Caco-2 (cell line): ENCODE data around the gene CDH3. TPM values are rescaled to one million over a fixed set of nuclear protein-coding genes. Genes with fewer than 3 reads are reported as not detected.

Source experiments
- BruUV-seq: library from RNA; stranded (reverse); fragments of 400-500 nt; replicated peaks from 2 replicates; lab custom pipeline; 2021; lab: Mats Ljungman, UMichigan
- CTCF ChIA-PET: fragments of 300-600 bp; sonication (Branson Sonifier 250); formaldehyde crosslinking; loops from one replicate; lab custom pipeline; 2022; ENCODE audit warnings: antibody characterized with exemption; lab: Charles Lee
- POLR2A ChIA-PET: fragments of 300-600 bp; sonication (Branson Sonifier 250); formaldehyde crosslinking; loops from one replicate; lab custom pipeline; 2022; ENCODE audit warnings: antibody characterized with exemption; lab: Charles Lee
- DNase-seq, 2 experiments: peaks; one replicate each; pipeline versions ENCODE4 v3.0.0 to v3.0.0-alpha.2; 2020 to 2022
- H3K27me3 ChIP-seq: replicated peaks from 2 replicates; pipeline ENCODE4 v1.6.0; 2011; ENCODE audit warnings: low read length; ENCODE audit not compliant: control insufficient read depth, insufficient read depth
- H3K36me3 ChIP-seq: 2 replicates; pipeline ENCODE4 v1.5.1; 2011; ENCODE audit warnings: low read length; ENCODE audit not compliant: control insufficient read depth, insufficient read depth
- H3K4me1 ChIP-seq: fragments of 250-450 bp; sonication (Bioruptor Pico); 2 replicates; pipeline ENCODE4 v1.5.1; 2020; ENCODE audit warnings: mild to moderate bottlenecking
- H3K4me3 ChIP-seq: 2 replicates; pipeline ENCODE4 v1.5.1; 2011; ENCODE audit warnings: low read depth, mild to moderate bottlenecking, control low read depth, low read length
- H3K9me3 ChIP-seq: fragments of 250-450 bp; sonication (Bioruptor Pico); 2 replicates; pipeline ENCODE4 v1.5.1; 2020; ENCODE audit warnings: mild to moderate bottlenecking, moderate library complexity
- H3K27ac Mint-ChIP-seq: one replicate; pipeline ENCODE4 v1.8.0; 2022; ENCODE audit warnings: mixed read lengths; ENCODE audit not compliant: unreplicated experiment
- H3K27me3 Mint-ChIP-seq: one replicate; pipeline ENCODE4 v1.8.0; 2022; ENCODE audit warnings: mixed read lengths; ENCODE audit not compliant: insufficient read depth, unreplicated experiment
- H3K36me3 Mint-ChIP-seq: one replicate; pipeline ENCODE4 v1.8.0; 2022; ENCODE audit warnings: mild to moderate bottlenecking, mixed read lengths; ENCODE audit not compliant: insufficient read depth, unreplicated experiment
- H3K4me1 Mint-ChIP-seq: one replicate; pipeline ENCODE4 v1.8.0; 2022; ENCODE audit warnings: low read depth, mixed read lengths; ENCODE audit not compliant: unreplicated experiment
- H3K4me3 Mint-ChIP-seq: one replicate; pipeline ENCODE4 v1.8.0; 2022; ENCODE audit warnings: mild to moderate bottlenecking, moderate library complexity, mixed read lengths; ENCODE audit not compliant: unreplicated experiment
- H3K9me3 Mint-ChIP-seq: one replicate; pipeline ENCODE4 v1.8.0; 2022; ENCODE audit warnings: mixed read lengths; ENCODE audit not compliant: unreplicated experiment
- intact Hi-C: fragments of 100-400 bp; cut with micrococcal nuclease; formaldehyde crosslinking; loops from one replicate; pipeline ENCODE4 v1.10.0; 2022; ENCODE audit not compliant: unreplicated experiment
- total RNA-seq: library from RNA; stranded (reverse); gene quantifications from 2 replicates; pipeline ENCODE4 v1.2.3, GENCODE V29; 2022
- TF ChIP-seq, protein P1 (sequence below), 2 experiments: fragments of 200-600 bp in 1 of 2; IDR thresholded peaks; 1 replicate in 1 of 2; 2 replicates in 1 of 2; pipeline versions ENCODE4 v1.5.1 to v1.8.0; 2011 to 2022; ENCODE audit warnings: antibody characterized with exemption in 1 of 2, control low read depth in 1 of 2, inconsistent platforms in 1 of 2, low read depth in 1 of 2, low read length in 1 of 2, mild to moderate bottlenecking in 1 of 2, moderate library complexity in 1 of 2; ENCODE audit not compliant: insufficient read depth in 1 of 2, severe bottlenecking in 1 of 2, unreplicated experiment in 1 of 2

CDH3 gene
- total RNA-seq, 1 experiment from 2014 or later: 144 TPM

- Histone ChIP-seq H3K4me3 (peak overlapping the region; percentile 10; the same call in 1 of the 2 replicates), H3K4me1 (peaks cover 68% of the 10 kb centered on the region), H3K36me3 (peaks cover 4% of the 10 kb centered on the region), H3K27me3 (no peaks in the 10 kb centered on the region), H3K9me3 (no peaks in the 10 kb centered on the region)
- DNase-seq: peak; percentile 83 to 90
- Mint-ChIP-seq H3K27ac (peak overlapping the region; percentile 93), H3K4me1 (peaks cover 51% of the 10 kb centered on the region), H3K4me3 (peak overlapping the region; percentile 61), H3K36me3 (peaks cover 82% of the 10 kb centered on the region), H3K9me3 (no peaks in the 10 kb centered on the region), H3K27me3 (no peaks in the 10 kb centered on the region)
- ChIA-PET POLR2A (interaction anchor here (0.8 kb wide), 1 partner anchor 10 kb away, joined by 3 read pairs; no protein-coding TSS in a partner anchor), CTCF (interaction anchor here (0.5 to 1.7 kb wide), 9 partner anchors 44 to 430 kb away, joined by 3 to 15 read pairs (median 3); partner anchors contain the start of genes PRMT7 and SLC7A6OS)
- BruUV-seq: TSS peak; percentile 5
- intact Hi-C loops: loop anchor here (1.0 kb wide), 1 partner anchor 60 kb away; no protein-coding TSS in a partner anchor
- TF ChIP-seq, protein P1, sequence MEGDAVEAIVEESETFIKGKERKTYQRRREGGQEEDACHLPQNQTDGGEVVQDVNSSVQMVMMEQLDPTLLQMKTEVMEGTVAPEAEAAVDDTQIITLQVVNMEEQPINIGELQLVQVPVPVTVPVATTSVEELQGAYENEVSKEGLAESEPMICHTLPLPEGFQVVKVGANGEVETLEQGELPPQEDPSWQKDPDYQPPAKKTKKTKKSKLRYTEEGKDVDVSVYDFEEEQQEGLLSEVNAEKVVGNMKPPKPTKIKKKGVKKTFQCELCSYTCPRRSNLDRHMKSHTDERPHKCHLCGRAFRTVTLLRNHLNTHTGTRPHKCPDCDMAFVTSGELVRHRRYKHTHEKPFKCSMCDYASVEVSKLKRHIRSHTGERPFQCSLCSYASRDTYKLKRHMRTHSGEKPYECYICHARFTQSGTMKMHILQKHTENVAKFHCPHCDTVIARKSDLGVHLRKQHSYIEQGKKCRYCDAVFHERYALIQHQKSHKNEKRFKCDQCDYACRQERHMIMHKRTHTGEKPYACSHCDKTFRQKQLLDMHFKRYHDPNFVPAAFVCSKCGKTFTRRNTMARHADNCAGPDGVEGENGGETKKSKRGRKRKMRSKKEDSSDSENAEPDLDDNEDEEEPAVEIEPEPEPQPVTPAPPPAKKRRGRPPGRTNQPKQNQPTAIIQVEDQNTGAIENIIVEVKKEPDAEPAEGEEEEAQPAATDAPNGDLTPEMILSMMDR (IDR thresholded peaks at IDR 0.05; ENCODE audit: insufficient read depth in 1 of 2, low read depth in 1 of 2, low read length in 1 of 2, severe bottlenecking in 1 of 2, unreplicated experiment in 1 of 2): no peak
Observed at GRCh38 chr16:68739964-68740627, 95.0 kb downstream of the CDH3 start.

GRCh38 chr16:68740628-68741346, 95.7 kb downstream of the CDH3 start:
- TF ChIP-seq, protein P1 (IDR thresholded peaks at IDR 0.05; ENCODE audit: insufficient read depth in 1 of 2, low read depth in 1 of 2, low read length in 1 of 2, severe bottlenecking in 1 of 2, unreplicated experiment in 1 of 2): no peak
- Histone ChIP-seq H3K9me3 (no peaks in the 10 kb centered on the region), H3K36me3 (peaks cover 4% of the 10 kb centered on the region), H3K4me3 (peak overlapping the region; percentile 13), H3K27me3 (no peaks in the 10 kb centered on the region), H3K4me1 (peaks cover 72% of the 10 kb centered on the region)
- POLR2A ChIA-PET: interaction anchor here (0.5 to 0.8 kb wide), 2 partner anchors 9 to 810 kb away, joined by 3 read pairs; no protein-coding TSS in a partner anchor
- DNase-seq: no peak
- Mint-ChIP-seq H3K36me3 (peaks cover 81% of the 10 kb centered on the region), H3K27ac (peak overlapping the region; percentile 93), H3K4me1 (peaks cover 52% of the 10 kb centered on the region), H3K9me3 (no peaks in the 10 kb centered on the region), H3K27me3 (no peaks in the 10 kb centered on the region), H3K4me3 (peak overlapping the region; percentile 61)
- intact Hi-C loops: loop anchor here (1.0 kb wide), 1 partner anchor 60 kb away; no protein-coding TSS in a partner anchor
- CTCF ChIA-PET: interaction anchor here (0.6 to 1.7 kb wide), 8 partner anchors 38 to 430 kb away, joined by 3 to 15 read pairs (median 3); partner anchors contain the start of genes PRMT7 and SLC7A6OS
- BruUV-seq: no TSS peak

- H3K4me1 Mint-ChIP-seq: peaks cover 65% of the 10 kb centered on the region
- H3K4me1 ChIP-seq: peaks cover 90% of the 10 kb centered on the region
- CTCF ChIA-PET: interaction anchor here (0.9 to 1.9 kb wide), 3 partner anchors 39 to 215 kb away, joined by 3 to 7 read pairs (median 3); no protein-coding TSS in a partner anchor
- peaks cover 4% of the 10 kb centered on the region for H3K36me3 ChIP-seq
- TF ChIP-seq, protein P1 (IDR thresholded peaks at IDR 0.05; ENCODE audit: insufficient read depth in 1 of 2, low read depth in 1 of 2, low read length in 1 of 2, severe bottlenecking in 1 of 2, unreplicated experiment in 1 of 2): no peak
- no peaks in the 10 kb centered on the region for H3K9me3 Mint-ChIP-seq
- H3K27me3 Mint-ChIP-seq: no peaks in the 10 kb centered on the region
- H3K4me3 Mint-ChIP-seq: peak overlapping the region; percentile 70
- POLR2A ChIA-PET: interaction anchor here (0.6 to 1.3 kb wide), 3 partner anchors 9 to 482 kb away, joined by 3 to 5 read pairs (median 4); no protein-coding TSS in a partner anchor
- intact Hi-C loops: loop anchor here (1.0 to 2.0 kb wide), 3 partner anchors 35 to 55 kb away; no protein-coding TSS in a partner anchor
- H3K9me3 ChIP-seq: no peaks in the 10 kb centered on the region
- peak overlapping the region; percentile 93 for H3K27ac Mint-ChIP-seq
- BruUV-seq: no TSS peak
- DNase-seq: no peak
- peaks cover 78% of the 10 kb centered on the region for H3K36me3 Mint-ChIP-seq
- H3K27me3 ChIP-seq: no peaks in the 10 kb centered on the region
- no peak overlapping the region for H3K4me3 ChIP-seq
Observed at GRCh38 chr16:68743664-68744063, 98.6 kb downstream of the CDH3 start.
